ENCODE results near the gene C19orf81.
A peak's percentile ranks its signal among the peaks of the same experiment; 100 is the strongest.

Gene C19orf81

GRCh38 chr19:50649433-50650391, at the start of gene C19orf81:
C19orf81 (plus strand) TSS chr19:50649445; CDS start chr19:50649445, 0 bp downstream.
- Histone ChIP-seq H3K4me1 (ENCODE audit: insufficient read depth, low read length) (no peaks in the 10 kb centered on the region), H3K9ac (ENCODE audit: low read depth, low read length) (no peak within 1 kb of the TSS), H3K4me3 (ENCODE audit: low read depth in 1 of 2, low read length in 2 of 2) (no peak within 1 kb of the TSS), H3K36me3 (ENCODE audit: insufficient read depth, low read length) (no peaks in the 10 kb centered on the region), H3K27ac (ENCODE audit: low read length) (no peak within 1 kb of the TSS), H2AFZ (ENCODE audit: low read depth, low read length) (0 out of 2 replicates have a peak within 1 kb of the TSS, but pooled peaks have one; percentile 0), H3K9me3 (ENCODE audit: insufficient read depth, low read length, severe bottlenecking) (no peaks in the 10 kb centered on the region), H3K79me2 (ENCODE audit: insufficient read depth, low read length) (no peaks in the 10 kb centered on the region), H3K27me3 (ENCODE audit: insufficient read depth, low read length, poor library complexity) (no peaks in the 10 kb centered on the region), H4K20me1 (ENCODE audit: insufficient read depth, low read length) (no peaks in the 10 kb centered on the region), H3K4me2 (ENCODE audit: insufficient read depth, low read length) (no peak within 1 kb of the TSS)
- DNase-seq (no peak), ATAC-seq (ENCODE audit: insufficient read depth, low read depth) (no peak)
- TF ChIP-seq CTCF (IDR thresholded peaks at IDR 0.05; ENCODE audit: borderline replicate concordance, extremely low read depth, low read length, poor library complexity, severe bottlenecking) (no peak), EZH2 (IDR thresholded peaks at IDR 0.05; ENCODE audit: borderline replicate concordance, low read depth, low read length, severe bottlenecking) (no peak)

- ATAC-seq (ENCODE audit: insufficient read depth, low read depth) (no peak), DNase-seq (no peak)
- Histone ChIP-seq H3K4me3 (ENCODE audit: low read depth in 1 of 2, low read length in 2 of 2) (no peak overlapping the region), H3K9me3 (ENCODE audit: insufficient read depth, low read length, severe bottlenecking) (no peaks in the 10 kb centered on the region), H3K27ac (ENCODE audit: low read length) (no peak overlapping the region), H2AFZ (ENCODE audit: low read depth, low read length) (no peak overlapping the region), H3K27me3 (ENCODE audit: insufficient read depth, low read length, poor library complexity) (no peaks in the 10 kb centered on the region), H3K4me2 (ENCODE audit: insufficient read depth, low read length) (no peak overlapping the region), H3K4me1 (ENCODE audit: insufficient read depth, low read length) (no peaks in the 10 kb centered on the region), H3K9ac (ENCODE audit: low read depth, low read length) (no peak overlapping the region), H4K20me1 (ENCODE audit: insufficient read depth, low read length) (no peaks in the 10 kb centered on the region), H3K79me2 (ENCODE audit: insufficient read depth, low read length) (no peaks in the 10 kb centered on the region), H3K36me3 (ENCODE audit: insufficient read depth, low read length) (no peaks in the 10 kb centered on the region)
- no peak for TF ChIP-seq CTCF (IDR thresholded peaks at IDR 0.05; ENCODE audit: borderline replicate concordance, extremely low read depth, low read length, poor library complexity, severe bottlenecking)
- no peak for TF ChIP-seq EZH2 (IDR thresholded peaks at IDR 0.05; ENCODE audit: borderline replicate concordance, low read depth, low read length, severe bottlenecking)
These were observed 47.7 kb upstream of the C19orf81 start for GRCh38 chr19:50601407-50602088.

GRCh38 chr19:50602089-50602422, 47.2 kb upstream of the C19orf81 start:
- no peak overlapping the region for H3K4me3 ChIP-seq (ENCODE audit: low read depth in 1 of 2, low read length in 2 of 2)
- H3K36me3 ChIP-seq (ENCODE audit: insufficient read depth, low read length): no peaks in the 10 kb centered on the region
- no peak for DNase-seq
- no peaks in the 10 kb centered on the region for H3K4me1 ChIP-seq (ENCODE audit: insufficient read depth, low read length)
- no peak overlapping the region for H2AFZ ChIP-seq (ENCODE audit: low read depth, low read length)
- H3K4me2 ChIP-seq (ENCODE audit: insufficient read depth, low read length): no peak overlapping the region
- no peak overlapping the region for H3K27ac ChIP-seq (ENCODE audit: low read length)
- H3K79me2 ChIP-seq (ENCODE audit: insufficient read depth, low read length): no peaks in the 10 kb centered on the region
- TF ChIP-seq EZH2 (IDR thresholded peaks at IDR 0.05; ENCODE audit: borderline replicate concordance, low read depth, low read length, severe bottlenecking) (no peak), CTCF (IDR thresholded peaks at IDR 0.05; ENCODE audit: borderline replicate concordance, extremely low read depth, low read length, poor library complexity, severe bottlenecking) (no peak)
- no peaks in the 10 kb centered on the region for H3K27me3 ChIP-seq (ENCODE audit: insufficient read depth, low read length, poor library complexity)
- H3K9me3 ChIP-seq (ENCODE audit: insufficient read depth, low read length, severe bottlenecking): no peaks in the 10 kb centered on the region
- no peak overlapping the region for H3K9ac ChIP-seq (ENCODE audit: low read depth, low read length)
- ATAC-seq (ENCODE audit: insufficient read depth, low read depth): no peak
- no peaks in the 10 kb centered on the region for H4K20me1 ChIP-seq (ENCODE audit: insufficient read depth, low read length)

All from DND-41 (cell line).